Cerebellar cortex (tissue), 1 donor: ENCODE measurements around the gene MPP3.
A peak's percentile ranks its signal among the peaks of the same experiment; 100 is the strongest.

Source experiments
- DNase-seq: peaks from one replicate; pipeline ENCODE4 v3.0.0-alpha.2; 2015; ENCODE audit warnings: low spot score

The MPP3 gene

DNA sequence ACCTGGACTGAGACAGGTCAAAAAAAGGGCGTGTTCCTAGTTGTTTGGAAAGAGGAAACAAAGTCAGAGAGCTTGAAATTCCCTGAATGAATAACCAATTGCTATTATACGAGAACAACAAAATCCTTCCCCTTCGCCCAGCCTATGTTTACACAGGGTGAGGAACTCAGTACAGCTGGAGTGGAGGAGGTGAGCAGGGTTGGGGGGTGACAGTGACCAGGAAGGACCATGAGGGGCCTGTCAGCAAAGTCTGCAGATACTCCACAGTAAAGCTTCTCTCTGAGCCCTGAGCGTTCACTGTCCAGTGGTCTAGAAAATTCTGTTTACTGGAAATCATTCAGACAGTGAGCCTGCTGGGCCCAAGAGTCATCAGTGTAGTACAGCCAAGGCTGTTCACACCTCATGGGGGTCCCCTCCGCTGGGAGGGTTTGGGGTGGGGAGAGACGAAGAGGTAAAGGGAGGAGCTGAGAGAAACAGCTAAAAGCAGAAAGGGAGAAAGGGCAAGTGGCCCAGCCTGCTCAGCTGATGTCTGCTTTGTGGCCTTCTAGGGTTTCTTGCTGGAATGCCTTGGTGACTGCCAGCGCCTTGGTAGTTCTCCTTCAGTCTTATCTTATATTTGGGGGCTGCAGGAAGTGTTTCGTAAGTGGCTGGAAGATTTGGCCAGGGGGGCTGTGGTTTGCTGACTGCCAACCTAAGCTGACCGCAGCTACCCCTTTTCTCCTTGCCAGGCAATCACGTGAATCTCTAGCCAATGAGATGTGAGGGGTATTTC lies 59.9 kb downstream of the MPP3 start:
- no peak for DNase-seq

DNA sequence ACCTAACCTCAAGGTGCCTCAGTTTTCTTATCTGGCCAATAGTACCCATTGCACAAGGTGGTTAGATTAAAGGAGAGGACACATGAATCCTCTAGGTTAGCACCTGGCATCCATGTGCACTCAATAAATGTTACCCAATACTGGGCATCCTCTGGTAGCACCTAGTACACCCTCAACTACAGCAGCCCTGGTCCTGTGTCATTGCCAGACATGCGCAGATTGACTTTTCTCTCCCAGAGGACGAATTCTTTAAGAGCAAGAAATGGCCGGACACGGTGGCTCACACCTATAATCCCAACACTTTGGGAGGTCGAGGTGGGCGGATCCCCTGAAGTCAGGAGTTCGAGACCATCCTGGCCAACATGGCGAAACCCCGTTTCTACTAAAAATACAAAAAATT lies 61.5 kb downstream of the MPP3 start:
- DNase-seq = no peak

DNA sequence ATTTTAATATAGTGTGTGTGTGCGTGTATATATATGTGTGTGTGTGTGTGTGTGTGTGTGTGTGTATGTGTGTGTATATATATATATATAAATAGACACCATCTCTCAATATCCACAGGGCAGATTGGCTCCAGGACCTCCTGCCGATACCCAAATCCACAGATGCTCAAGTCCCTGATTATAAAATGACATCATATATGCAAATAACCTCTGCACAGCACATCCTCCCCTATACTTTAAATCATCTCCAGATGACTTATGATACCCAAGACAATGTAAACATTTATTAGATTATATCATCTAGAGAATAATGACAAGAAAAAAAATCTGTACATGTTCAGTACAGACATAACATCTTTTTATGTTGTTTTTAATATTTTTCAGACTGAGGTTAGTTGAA lies 62.0 kb downstream of the MPP3 start:
- no peak for DNase-seq

DNA sequence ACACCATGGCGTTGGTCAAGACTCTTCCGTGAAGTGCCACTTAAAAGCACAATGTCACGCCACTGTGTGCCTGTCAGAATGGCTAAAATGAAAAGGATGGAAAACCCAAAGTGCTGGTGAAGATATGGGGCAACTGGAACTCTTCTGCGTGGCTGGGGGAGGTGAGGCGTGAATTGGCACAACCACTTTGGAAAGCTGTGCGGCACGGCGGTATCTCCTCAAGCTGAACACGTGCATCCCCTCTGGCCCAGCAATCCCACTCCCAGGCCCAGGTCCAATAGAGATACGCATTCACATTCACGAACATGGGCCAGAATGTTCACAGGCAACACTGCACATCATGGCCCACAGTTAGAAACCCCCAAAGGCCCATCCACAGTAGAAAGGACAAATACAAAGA lies 63.1 kb downstream of the MPP3 start:
- no peak for DNase-seq

DNA sequence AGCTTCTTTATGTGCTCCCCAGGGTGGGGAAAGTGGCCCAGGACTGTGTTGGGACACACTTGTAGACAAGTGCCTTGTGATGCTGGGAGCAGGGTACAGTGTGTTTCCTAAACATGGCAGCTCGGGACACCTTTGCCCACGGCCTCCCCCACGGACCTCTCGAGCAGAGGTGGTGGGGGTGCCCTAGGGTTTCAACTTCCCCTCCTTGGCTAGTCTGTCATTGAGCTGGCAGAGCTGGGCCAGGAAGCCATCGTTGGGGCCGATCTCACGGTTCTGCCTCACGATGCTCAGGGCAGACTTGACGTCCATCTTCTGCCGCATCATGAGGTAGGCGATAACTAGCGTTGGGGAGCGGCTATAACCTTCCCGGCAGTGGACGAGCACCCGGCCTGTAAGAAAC lies 63.5 kb downstream of the MPP3 start:
- no peak for DNase-seq

DNA sequence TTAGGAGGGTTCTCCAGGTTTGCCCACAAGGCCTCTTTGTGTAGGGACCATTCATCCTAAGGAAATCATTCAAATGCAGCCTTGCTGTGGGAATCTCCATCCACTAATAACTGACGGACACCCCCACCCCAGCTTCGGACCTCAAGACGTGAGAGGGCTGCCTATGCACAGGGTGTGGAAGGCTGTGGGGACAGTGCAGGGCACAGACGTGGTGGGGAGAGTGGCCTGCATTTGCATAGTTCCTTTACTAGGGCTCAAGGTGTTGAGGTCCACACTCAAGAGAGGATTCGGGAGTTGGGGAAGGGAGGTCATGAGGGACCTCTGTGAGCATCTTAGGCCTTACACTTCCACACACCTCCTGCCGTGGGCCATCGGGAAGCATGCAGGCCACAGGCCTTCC lies 64.0 kb downstream of the MPP3 start:
- DNase-seq = no peak

DNA sequence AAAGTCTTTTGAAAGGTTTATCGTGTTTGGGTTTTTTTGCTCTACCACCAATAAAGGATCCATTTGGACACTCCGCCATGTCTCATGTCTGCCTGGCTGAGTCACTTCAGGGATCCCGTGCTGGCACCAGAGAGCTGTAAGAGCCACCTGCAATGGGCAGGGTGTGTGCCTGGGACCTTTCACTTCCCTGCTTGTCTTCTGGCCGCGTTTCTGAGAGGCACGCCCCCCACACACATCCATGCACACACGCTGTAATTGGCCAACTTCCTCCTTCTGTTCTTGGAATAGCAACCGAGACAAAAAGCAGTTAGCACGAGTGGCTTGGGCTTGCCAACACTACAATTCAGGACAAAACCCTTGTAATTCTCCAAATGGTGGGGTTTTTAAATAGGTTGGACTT lies 64.6 kb downstream of the MPP3 start:
- no peak for DNase-seq

DNA sequence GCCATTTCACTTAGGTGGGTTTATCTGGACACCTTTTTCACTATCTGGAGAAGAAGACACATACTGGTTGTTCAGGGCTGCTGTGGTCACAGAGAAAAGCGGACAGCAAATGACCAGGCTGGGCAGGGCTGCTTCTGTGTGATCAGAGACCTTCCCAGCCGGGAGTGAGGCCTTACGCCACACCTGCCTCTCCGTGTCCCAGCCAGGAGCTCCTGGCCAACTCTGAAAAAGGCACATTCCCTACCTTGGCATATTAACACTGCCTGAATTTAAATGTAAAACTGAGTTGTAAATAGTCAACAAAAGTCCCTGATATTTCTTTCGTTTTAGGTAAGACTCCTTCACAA lies 65.3 kb downstream of the MPP3 start:
- no peak for DNase-seq

DNA sequence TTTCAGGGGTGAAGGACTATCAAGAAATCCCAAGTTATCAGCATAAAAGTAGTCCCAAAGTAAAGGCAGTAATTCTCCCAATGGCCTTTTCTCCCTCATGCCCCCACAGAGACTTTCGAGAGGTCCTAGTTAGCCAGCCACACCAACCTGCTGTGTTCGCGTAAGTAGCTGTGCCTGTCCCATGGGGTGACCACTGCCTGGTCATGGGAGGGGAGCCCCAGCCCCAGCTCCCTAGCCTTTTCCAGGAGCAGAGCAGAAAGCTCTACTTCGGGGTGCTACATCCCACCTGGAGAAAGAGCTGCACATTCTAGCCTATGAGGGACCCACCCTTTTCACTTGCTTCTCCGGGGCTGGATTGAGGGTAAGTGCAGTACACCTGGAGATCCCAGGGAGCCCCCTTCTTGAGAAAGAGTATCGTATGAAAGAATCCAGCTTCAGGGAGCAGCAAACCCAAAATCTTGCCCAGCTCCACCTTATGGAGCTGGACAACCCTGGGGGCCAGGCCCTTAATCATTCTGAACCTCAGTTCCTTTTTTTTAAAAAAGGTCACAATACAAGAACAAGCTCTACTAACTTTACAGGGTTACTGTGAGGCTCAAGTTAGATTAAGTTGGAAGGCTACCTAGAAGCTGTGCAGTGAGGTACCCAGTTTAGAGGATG lies 65.8 kb downstream of the MPP3 start:
- no peak for DNase-seq

DNA sequence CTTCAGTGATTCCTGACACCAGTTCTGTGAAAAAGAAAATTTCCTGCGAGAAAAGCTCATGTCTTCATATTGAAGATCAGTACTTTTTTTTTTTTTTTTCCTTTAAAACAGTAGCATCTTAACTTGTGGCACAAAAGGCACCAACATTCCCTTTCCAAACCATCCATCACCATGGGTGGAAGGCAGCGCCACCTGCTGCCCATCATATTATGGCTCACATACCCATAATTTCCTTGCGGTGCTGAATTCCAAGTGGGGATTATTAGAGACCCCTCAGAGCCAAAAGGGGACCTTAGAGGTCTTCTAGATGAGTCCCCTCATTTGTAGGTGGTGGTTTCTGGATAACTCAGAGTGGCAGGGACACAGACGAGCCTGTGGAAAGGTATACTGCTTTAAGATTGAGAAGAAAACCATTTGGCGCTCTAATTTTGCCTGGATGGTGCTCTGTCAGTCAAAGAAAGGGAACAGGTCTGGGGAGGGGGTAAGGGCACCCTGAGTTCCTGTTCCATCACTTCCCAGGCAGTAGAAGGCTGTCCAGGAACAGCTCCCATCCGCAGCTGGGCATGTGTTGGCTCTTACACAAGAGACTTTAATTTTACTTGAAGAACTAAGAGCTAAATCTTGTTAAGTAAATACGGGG lies 66.4 kb downstream of the MPP3 start:
- peak; percentile 80 for DNase-seq

DNA sequence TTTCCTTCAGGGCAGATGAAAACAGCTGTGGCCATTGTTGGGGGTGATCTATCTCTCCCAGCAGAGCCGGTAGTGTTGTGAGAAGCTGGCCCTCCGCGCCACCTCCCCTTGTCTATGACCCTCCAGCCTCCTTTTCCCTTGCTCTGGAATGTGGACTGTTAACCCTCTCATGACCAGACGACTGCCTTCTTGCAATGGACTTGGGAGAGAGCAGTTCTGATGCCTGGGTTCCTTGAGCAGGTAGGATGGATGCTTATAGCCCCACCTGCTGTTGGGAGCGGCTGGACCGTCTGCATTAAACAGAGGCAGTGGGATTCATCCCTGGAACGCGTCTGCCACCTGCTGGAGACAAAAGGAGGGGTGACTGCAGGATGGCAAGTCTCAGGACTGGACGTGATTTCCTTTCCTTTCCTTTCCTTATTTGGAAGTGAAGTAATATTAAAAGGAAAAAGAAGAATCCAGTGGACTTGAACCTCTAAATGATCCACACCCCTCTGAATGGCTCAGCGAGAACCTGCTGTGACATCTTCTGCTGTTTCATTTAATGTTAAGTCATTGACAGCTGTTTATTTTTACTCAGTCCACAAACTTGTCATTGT lies 72.6 kb downstream of the MPP3 start:
- peak; percentile 96 for DNase-seq

DNA sequence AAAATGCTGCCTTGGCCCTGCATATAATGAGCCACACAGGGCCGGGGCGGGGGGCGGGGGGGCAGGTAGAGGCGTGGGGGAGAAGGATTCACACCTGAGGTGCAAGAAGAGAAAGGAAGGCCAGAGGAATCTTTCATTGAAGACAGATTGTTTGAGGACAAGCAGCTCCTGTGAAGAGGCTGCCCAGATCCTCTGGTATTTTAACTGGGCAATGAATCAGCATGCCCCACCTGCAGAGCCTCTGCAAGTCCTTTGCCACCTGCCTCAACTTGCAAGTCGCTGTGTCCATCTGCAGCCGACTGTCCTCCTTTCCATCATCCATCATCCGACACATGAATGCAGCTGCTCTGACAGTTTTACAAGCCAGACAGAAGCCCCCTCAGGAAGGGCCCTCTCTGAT lies 73.1 kb downstream of the MPP3 start:
- DNase-seq = no peak

DNA sequence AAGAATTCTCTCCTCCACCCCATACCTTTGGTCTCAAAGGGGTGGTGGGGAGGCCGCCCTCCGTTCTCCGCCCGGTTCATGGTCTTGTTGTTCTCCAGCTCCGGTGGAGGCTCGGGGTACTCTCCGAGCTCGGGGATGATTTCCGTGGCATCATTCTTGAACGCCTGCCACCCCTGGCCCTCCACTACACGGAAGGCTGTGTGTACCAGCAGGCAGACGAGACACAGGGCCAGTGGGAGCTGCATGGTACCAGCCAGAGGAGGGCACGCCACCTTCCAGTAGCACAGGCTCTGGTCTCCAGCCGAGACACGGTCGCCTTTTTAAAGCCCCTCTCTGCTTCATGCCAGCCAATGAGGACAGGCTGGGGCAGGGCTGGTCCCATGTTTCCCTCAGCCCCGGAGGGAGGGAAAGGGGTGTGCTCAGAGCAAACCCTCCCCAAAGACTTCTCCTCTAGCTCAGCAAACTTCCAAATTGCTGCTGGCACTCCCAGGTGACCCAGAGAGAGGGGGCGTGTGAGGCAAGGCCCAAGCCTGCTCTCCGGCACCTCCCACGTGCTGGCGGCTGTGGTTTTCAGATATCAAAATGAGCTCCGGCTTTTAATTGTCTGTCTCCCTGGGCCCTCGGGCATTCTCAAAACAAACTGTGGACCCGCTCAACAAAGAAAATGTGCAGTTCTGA lies 74.3 kb downstream of the MPP3 start, which contains the start of gene SOST:
TSS of gene SOST (minus strand) at position 295 of the 678 bp plus-strand sequence. CDS start at position 245, 50 bp downstream.
- no peak for DNase-seq

DNA sequence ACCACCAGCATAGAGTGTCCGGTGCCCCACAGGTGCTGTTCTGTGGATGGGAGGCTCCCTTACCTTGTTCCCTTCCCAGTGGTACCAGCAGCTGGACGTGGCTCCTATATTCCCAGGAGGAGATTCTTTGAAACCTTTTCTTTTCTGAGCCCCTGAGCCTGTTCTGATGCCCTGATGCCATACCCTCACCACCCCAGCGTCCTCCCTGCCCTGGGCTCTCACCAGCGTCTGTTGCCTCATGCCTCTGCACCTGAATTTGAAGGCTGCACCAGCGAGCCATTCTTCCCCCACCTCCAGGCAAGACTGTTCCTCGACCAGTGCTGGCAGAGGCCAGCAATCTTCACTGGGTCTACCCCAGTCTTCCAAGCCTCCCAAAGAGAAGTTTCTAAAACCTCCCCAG lies 74.9 kb downstream of the MPP3 start:
- no peak for DNase-seq

DNA sequence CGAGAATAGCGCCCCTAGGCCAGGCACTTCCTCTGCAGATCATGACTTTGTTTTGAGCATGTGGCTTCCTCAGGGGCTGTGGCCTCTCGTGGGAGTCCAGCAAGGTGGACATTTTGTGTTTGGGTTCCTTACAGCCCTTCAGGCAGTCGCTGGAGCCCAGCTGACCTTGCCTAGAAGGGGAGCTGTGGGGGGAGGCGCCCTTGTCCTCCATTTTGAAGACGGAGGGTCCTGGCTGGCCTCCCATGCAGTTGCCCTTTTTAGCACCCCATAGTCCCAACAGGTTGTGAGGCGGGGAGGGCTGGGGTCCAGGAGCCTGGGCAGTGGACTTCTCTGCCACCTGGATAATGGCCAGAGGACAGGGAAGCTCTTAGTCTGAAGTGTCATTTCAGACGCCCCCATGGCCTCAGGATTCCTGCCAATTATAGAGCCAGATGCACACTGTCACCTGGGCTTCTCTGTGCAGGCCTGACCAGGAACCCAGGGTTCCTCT lies 75.7 kb downstream of the MPP3 start:
- DNase-seq = no peak

DNA sequence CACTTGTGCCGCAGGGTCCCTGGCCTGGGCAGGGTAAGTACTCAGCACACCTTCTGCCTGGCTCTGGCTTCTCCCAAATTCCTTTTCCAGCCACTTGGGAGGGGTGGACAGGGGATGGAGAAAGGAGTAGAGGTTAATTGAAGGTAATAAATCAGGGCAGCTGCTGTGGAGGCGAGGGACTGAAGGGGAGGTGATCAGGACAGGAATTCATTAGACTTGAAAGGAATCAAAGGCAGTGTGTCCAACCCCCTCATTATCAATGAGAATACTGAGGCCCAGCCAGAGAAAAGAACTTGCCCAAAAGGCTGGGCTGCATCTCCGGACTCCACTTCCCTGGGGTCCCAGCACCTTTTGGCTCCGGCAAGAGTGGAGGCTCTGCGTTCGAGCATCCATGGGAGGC lies 76.7 kb downstream of the MPP3 start:
- DNase-seq = no peak

DNA sequence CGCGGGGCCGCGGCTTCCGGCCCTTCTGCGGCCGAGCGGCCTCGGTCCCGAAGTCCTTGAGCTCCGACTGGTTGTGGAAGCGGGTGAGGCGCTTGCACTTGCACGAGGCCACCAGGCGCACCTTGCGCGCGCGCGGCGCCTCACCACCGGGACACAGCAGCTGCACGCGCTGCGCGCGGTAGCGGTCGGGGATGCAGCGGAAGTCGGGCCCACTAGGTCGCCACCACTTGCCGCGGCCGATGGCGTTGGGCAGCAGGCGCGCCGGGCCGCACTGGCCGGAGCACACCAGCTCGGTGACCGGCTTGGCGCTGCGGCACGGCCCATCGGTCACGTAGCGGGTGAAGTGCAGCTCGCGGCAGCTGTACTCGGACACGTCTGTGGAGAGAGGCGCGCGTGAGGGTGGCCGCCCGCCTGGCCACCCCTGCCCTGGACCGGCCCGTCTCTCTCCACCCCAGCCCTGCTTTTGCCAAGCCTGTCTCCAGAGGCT lies 77.5 kb downstream of the MPP3 start:
- no peak for DNase-seq

DNA sequence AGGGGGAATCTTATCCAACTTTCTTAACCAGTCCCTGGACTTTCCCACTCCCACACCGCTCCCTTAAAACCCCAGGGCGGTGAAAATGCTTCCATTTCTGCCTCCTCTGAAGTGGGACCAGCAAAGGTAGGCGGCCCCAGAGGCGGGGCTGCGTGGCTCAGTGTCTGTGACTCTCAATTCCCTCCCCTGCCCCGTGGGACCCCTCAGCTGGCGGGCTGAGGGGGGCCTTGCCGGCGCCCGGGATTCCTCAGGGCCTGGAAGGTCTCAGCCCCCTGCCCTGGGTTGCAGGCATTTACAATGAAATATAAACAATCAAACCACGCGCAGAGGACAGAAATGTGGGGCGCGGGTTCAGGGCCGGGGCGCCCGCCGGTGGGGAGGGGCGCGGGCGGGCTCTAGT lies 78.0 kb downstream of the MPP3 start:
- no peak for DNase-seq

DNA sequence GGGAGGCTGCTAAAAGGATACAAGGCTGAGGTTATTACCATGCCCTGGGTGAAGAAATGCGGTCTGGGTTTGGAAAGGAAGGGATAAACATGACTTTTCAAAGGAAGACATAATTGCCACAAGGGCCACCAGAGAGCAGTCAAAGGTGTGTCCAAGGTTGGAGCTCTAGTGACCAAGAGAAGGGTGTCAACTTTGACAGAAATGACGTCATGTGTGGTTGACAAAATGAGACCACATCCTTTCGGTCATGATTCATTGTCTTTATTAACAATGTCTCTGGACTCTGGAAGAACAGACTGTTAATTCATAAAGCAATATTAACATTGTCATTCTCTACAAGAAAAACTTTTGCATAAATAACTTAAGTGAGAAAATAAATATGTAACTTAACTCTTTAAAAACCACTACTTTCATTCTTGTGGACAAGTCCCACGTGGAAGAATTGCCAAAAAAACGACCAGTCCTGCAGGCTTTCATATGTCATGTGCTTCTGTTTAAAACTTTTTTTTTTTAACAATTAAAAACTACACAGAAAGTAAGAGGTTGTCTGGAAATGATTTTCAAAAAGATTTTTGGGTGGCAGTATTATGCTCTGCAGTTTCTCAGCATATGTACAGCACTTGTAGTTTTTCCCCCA lies 79.3 kb downstream of the MPP3 start:
- no peak for DNase-seq
